ENCODE results near the gene MINK1.

GRCh38 chr17:4938069-4938491 is 104.9 kb downstream of the MINK1 start:
- TF ChIP-seq ATF2 (IDR thresholded peaks at IDR 0.05; ENCODE audit: low read length) (no peak), CTCF (IDR thresholded peaks at IDR 0.05 in 2 of 3, conservative IDR thresholded peaks at IDR 0.05 in 1 of 3; ENCODE audit: control insufficient read depth in 2 of 3, extremely low read depth in 1 of 3, insufficient read depth in 1 of 3, low read depth in 3 of 3, low read length in 3 of 3) (no peak), NFIC (IDR thresholded peaks at IDR 0.05; ENCODE audit: low read depth, low read length) (no peak), WRNIP1 (IDR thresholded peaks at IDR 0.05; ENCODE audit: borderline replicate concordance, low read depth, low read length) (no peak), POLR2A (IDR thresholded peaks at IDR 0.05; ENCODE audit: low read depth, low read length) (no peak), ZBTB33 (IDR thresholded peaks at IDR 0.05) (no peak), HDAC2 (IDR thresholded peaks at IDR 0.05) (no peak), NFYB (IDR thresholded peaks at IDR 0.05; ENCODE audit: insufficient read depth, low read depth, low read length) (no peak), MXI1 (IDR thresholded peaks at IDR 0.05; ENCODE audit: low read depth, low read length) (no peak), POLR2AphosphoS5 (IDR thresholded peaks at IDR 0.05; ENCODE audit: low read length) (no peak), MYC (IDR thresholded peaks at IDR 0.05; ENCODE audit: insufficient read depth, insufficient read length, insufficient replicate concordance, low read length, severe bottlenecking) (no peak), MEF2A (IDR thresholded peaks at IDR 0.05; ENCODE audit: insufficient read depth, low read depth, low read length) (no peak), RUNX3 (IDR thresholded peaks at IDR 0.05; ENCODE audit: low read length) (no peak)
